Aorta (tissue), 5 donors: ENCODE results near the gene PLPPR3. TPM values are rescaled to one million over a fixed set of nuclear protein-coding genes. Genes with fewer than 3 reads are reported as not detected.

Experiments
- ATAC-seq: fragments of 200-7000 bp; cut with Tn5 transposase; one replicate; pipeline ENCODE4 v1.9.1; 2022; ENCODE audit warnings: moderate library complexity; ENCODE audit not compliant: low FRiP score
- DNase-seq, 2 donors: peaks; one replicate each; pipeline ENCODE4 v3.0.0-alpha.2; 2020
- H3K27ac ChIP-seq, 2 donors: one replicate each; pipeline ENCODE4 v1.5.1; 2013; ENCODE audit warnings: low read length in 2 of 2, mild to moderate bottlenecking in 2 of 2, moderate library complexity in 2 of 2, control low read depth in 1 of 2, inconsistent platforms in 1 of 2, low read depth in 1 of 2
- H3K27me3 ChIP-seq, 2 donors: one replicate each; pipeline ENCODE4 v1.6.1; 2013; ENCODE audit warnings: control low read depth in 1 of 2, low read length in 1 of 2, mild to moderate bottlenecking in 1 of 2, moderate library complexity in 1 of 2; ENCODE audit not compliant: insufficient read depth in 2 of 2, control insufficient read depth in 1 of 2
- H3K36me3 ChIP-seq, 2 donors: one replicate each; pipeline ENCODE4 v1.6.1; 2013; ENCODE audit warnings: control low read depth in 1 of 2, low read length in 1 of 2, mild to moderate bottlenecking in 1 of 2; ENCODE audit not compliant: insufficient read depth in 2 of 2, control insufficient read depth in 1 of 2
- H3K4me1 ChIP-seq, 2 donors: one replicate each; pipeline ENCODE4 v1.6.1; 2013; ENCODE audit warnings: low read length in 2 of 2, control low read depth in 1 of 2, mild to moderate bottlenecking in 1 of 2, moderate library complexity in 1 of 2; ENCODE audit not compliant: insufficient read depth in 2 of 2, control insufficient read depth in 1 of 2
- H3K4me3 ChIP-seq, 2 donors: one replicate each; pipeline ENCODE4 v1.5.1; 2013; ENCODE audit warnings: low read length in 2 of 2, control low read depth in 1 of 2, mild to moderate bottlenecking in 1 of 2
- H3K9me3 ChIP-seq: one replicate; pipeline ENCODE4 v1.6.1; 2013; ENCODE audit warnings: mild to moderate bottlenecking, low read length; ENCODE audit not compliant: control insufficient read depth
- WGBS, 2 donors: extraction: QIAGEN DNeasy Blood & Tissue Kit; methylation state at CpG; one replicate each; pipeline ENCODE4 v1.1.7; 2013; 5-methylcytosine and 5-hydroxymethylcytosine counted together
- intact Hi-C, 2 donors: fragments of 100-400 bp; cut with DNase I; formaldehyde crosslinking; loops; one replicate each; pipeline versions ENCODE4 v1.14.2 to v1.15.0; 2022
- microRNA-seq, 2 donors: library from miRNA; unstranded; fragments of <30 nt; microRNA quantifications; one replicate each; pipeline ENCODE4 v1.2.0, GENCODE V29; 2020
- polyA plus RNA-seq, 2 donors: library from polyadenylated mRNA; stranded (reverse); fragments of 200-250 nt; gene quantifications; one replicate each; pipeline ENCODE4 v1.2.3, GENCODE V29; 2013
- total RNA-seq, 2 donors: library from RNA; stranded (reverse); fragmentation: NEBNext Ultra II Directional; extraction: Animal tissue kit (Norgen Biotek cat#: 25700); gene quantifications; one replicate each; pipeline ENCODE4 v1.2.1, GENCODE V29; 2021
- donor health status: healthy with polysubstance abuse.
- donor health status: Bipolar disorder and iron deficiency.
- donor health status: DM: no; HTN: no; CAD: no.
- donor health status: DM: no; HTN: no; CAD: no.
- donor health status: DM: yes; HTN: yes; CAD: no.

Gene PLPPR3
- total and polyA plus RNA-seq, 4 donors = not detected

DNA sequence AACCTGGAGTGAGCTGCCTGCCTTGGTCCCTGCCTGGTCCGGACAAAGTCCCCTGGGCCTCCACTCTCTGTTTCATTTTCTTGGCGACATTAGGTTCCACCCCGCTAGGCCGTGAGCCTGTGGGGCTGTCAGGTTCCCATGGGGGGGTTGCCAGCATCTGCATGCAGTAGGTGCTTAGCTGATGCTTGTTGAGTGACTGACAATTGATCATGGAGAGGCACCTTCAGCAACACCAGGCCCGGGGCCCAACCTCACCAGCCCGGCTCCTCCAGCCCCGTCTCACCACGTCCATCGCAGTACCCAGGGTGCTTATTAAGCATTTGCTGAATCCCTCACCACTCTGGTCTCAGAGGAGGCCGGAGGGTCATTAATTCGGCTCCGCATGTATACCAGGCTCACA is 57.5 kb downstream of the PLPPR3 start:
- DNase-seq (no peak), ATAC-seq (no peak)
- Histone ChIP-seq H3K27me3 (no peaks in the 10 kb centered on the region), H3K36me3 (no peaks in the 10 kb centered on the region), H3K4me3 (no peak overlapping the region), H3K9me3 (no peaks in the 10 kb centered on the region), H3K27ac (no peak overlapping the region), H3K4me1 (no peaks in the 10 kb centered on the region)
- WGBS, 2 donors = 94 to 95% methylated on average over 12 of the region's 12 CpGs
- intact Hi-C loops = no loop called here

DNA sequence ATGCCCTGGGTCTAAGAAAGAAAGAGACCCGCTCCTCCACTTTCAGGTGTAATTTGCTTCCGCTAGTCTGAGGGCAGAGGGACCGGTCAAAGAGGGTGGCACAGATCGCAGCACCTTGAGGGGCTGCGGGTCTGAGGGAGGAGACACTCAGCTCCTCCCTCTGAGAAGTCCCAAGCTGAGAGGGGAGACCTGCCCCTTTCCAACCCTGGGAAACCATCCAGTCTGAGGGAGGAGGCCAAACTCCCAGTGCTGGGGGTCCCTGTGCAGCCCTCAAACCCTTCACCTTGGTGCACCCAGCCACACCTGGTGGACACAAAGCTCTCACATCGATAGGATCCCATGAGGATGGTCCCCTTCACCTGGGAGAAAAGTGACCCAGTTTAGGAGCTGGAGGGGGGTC is 57.9 kb downstream of the PLPPR3 start:
- Histone ChIP-seq H3K9me3 (no peaks in the 10 kb centered on the region), H3K27me3 (no peaks in the 10 kb centered on the region), H3K27ac (no peak overlapping the region), H3K4me3 (no peak overlapping the region), H3K4me1 (no peaks in the 10 kb centered on the region), H3K36me3 (no peaks in the 10 kb centered on the region)
- ATAC-seq (no peak), DNase-seq (no peak)
- intact Hi-C loops = no loop called here
- 93 to 95% methylated on average over 6 of the region's 6 CpGs for WGBS, 2 donors

DNA sequence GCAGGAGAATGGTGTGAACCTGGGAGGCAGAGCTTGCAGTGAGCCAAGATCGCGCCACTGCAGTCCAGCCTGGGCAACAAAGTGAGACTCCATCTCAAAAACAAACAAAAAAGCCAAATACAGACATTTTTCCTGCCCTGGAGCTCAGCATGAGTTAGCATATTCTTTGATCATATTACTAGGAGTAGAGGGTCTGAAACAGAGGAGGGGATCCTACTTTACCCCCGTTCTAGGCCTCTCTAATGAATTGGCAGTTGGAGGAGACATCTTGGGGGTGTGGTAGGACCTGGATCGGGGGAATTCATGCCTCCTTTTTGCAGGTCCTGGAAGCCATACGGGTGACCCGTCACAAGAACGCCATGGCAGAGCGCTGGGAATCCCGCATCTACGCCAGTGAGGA is 58.6 kb downstream of the PLPPR3 start:
- DNase-seq (no peak), ATAC-seq (no peak)
- Histone ChIP-seq H3K27ac (no peak overlapping the region), H3K9me3 (peaks cover 2% of the 10 kb centered on the region), H3K36me3 (no peaks in the 10 kb centered on the region), H3K4me3 (no peak overlapping the region), H3K27me3 (no peaks in the 10 kb centered on the region), H3K4me1 (no peaks in the 10 kb centered on the region)
- 93 to 94% methylated on average over 10 of the region's 10 CpGs for WGBS, 2 donors
- intact Hi-C loops = no loop called here

Small RNA genes within 50 kb of the gene (microRNA-seq; reads per million reads assigned to microRNA genes)
- gene MIR3187 (0.99 to 2.4 reads per million in 2 donors), gene MIR4745 (0 to 3.6 reads per million in 2 donors)

Other genes starting within 250 kb of the PLPPR3 start
- gene BSG, start 249.4 kb downstream of the PLPPR3 start, total RNA-seq = 100 to 1,000 TPM; 264 to 281 TPM
- 100 to 1,000 TPM; 239 to 436 TPM for gene BSG, start 249.4 kb downstream of the PLPPR3 start, polyA plus RNA-seq
- under 1 TPM; 0.19 to 0.30 TPM for gene HCN2, start 232.1 kb downstream of the PLPPR3 start, total RNA-seq
- gene HCN2, start 232.1 kb downstream of the PLPPR3 start, polyA plus RNA-seq = under 1 TPM; 0.08 to 0.13 TPM
- gene POLRMT, start 188.4 kb downstream of the PLPPR3 start, total RNA-seq = 10 to 100 TPM; 19.9 to 33.3 TPM
- gene POLRMT, start 188.4 kb downstream of the PLPPR3 start, polyA plus RNA-seq = 10 to 100 TPM; 10.1 to 76.6 TPM
- gene FGF22, start 182.1 kb downstream of the PLPPR3 start, total RNA-seq = under 1 TPM; 0.36 to 0.45 TPM
- gene FGF22, start 182.1 kb downstream of the PLPPR3 start, polyA plus RNA-seq = 1 to 10 TPM in 1 of 2 donors, under 1 TPM in 1; 0.63 to 4.8 TPM
- 10 to 100 TPM; 26.7 to 26.9 TPM for gene RNF126, start 158.7 kb downstream of the PLPPR3 start, total RNA-seq
- gene RNF126, start 158.7 kb downstream of the PLPPR3 start, polyA plus RNA-seq = 10 to 100 TPM; 18.3 to 38.5 TPM
- 100 to 1,000 TPM; 116 to 134 TPM for gene FSTL3, start 145.6 kb downstream of the PLPPR3 start, total RNA-seq
- gene FSTL3, start 145.6 kb downstream of the PLPPR3 start, polyA plus RNA-seq = 10 to 100 TPM; 40.6 to 80.1 TPM
- not detected for gene PRSS57, start 126.5 kb downstream of the PLPPR3 start, total RNA-seq
- not detected for gene PRSS57, start 126.5 kb downstream of the PLPPR3 start, polyA plus RNA-seq
- gene PALM, start 113.0 kb downstream of the PLPPR3 start, total RNA-seq = 10 to 100 TPM; 27.5 to 75.1 TPM
- 1 to 10 TPM in 1 of 2 donors, under 1 TPM in 1; 0.59 to 2.5 TPM for gene PALM, start 113.0 kb downstream of the PLPPR3 start, polyA plus RNA-seq
- under 1 TPM in 1 of 2 donors, not detected in 1; 0.12 TPM for gene MISP, start 70.8 kb downstream of the PLPPR3 start, total RNA-seq
- 10 to 100 TPM in 1 of 2 donors, 1 to 10 TPM in 1; 1.0 to 53.3 TPM for gene MISP, start 70.8 kb downstream of the PLPPR3 start, polyA plus RNA-seq
- 100 to 1,000 TPM; 192 to 218 TPM for gene PTBP1, start 24.5 kb downstream of the PLPPR3 start, total RNA-seq
- 10 to 100 TPM; 46.7 to 90.4 TPM for gene PTBP1, start 24.5 kb downstream of the PLPPR3 start, polyA plus RNA-seq
- under 1 TPM in 1 of 2 donors, not detected in 1; 0.72 TPM for gene AZU1, start 5.9 kb upstream of the PLPPR3 start, total RNA-seq
- gene AZU1, start 5.9 kb upstream of the PLPPR3 start, polyA plus RNA-seq = under 1 TPM in 1 of 2 donors, not detected in 1; 0.49 TPM
- not detected for gene PRTN3, start 19.0 kb upstream of the PLPPR3 start, total RNA-seq
- not detected for gene PRTN3, start 19.0 kb upstream of the PLPPR3 start, polyA plus RNA-seq
- 1 to 10 TPM in 1 of 2 donors, not detected in 1; 2.0 TPM for gene ELANE, start 30.3 kb upstream of the PLPPR3 start, total RNA-seq
- not detected for gene ELANE, start 30.3 kb upstream of the PLPPR3 start, polyA plus RNA-seq
- 100 to 1,000 TPM; 104 to 354 TPM for gene CFD, start 37.7 kb upstream of the PLPPR3 start, total RNA-seq
- gene CFD, start 37.7 kb upstream of the PLPPR3 start, polyA plus RNA-seq = 10 to 100 TPM in 1 of 2 donors, 1 to 10 TPM in 1; 3.3 to 23.9 TPM
- 10 to 100 TPM; 31.5 to 36.5 TPM for gene MED16, start 71.2 kb upstream of the PLPPR3 start, total RNA-seq
- gene MED16, start 71.2 kb upstream of the PLPPR3 start, polyA plus RNA-seq = 100 to 1,000 TPM in 1 of 2 donors, 10 to 100 TPM in 1; 22.9 to 165 TPM
- not detected for gene RNU6-9, start 71.5 kb upstream of the PLPPR3 start, total RNA-seq
- not detected for gene RNU6-9, start 71.5 kb upstream of the PLPPR3 start, polyA plus RNA-seq
- gene R3HDM4, start 91.3 kb upstream of the PLPPR3 start, total RNA-seq = 10 to 100 TPM; 41.6 to 43.8 TPM
- gene R3HDM4, start 91.3 kb upstream of the PLPPR3 start, polyA plus RNA-seq = 10 to 100 TPM; 19.7 to 36.2 TPM
- not detected for gene KISS1R, start 95.4 kb upstream of the PLPPR3 start, total RNA-seq
- gene KISS1R, start 95.4 kb upstream of the PLPPR3 start, polyA plus RNA-seq = not detected
- 10 to 100 TPM in 1 of 2 donors, 1 to 10 TPM in 1; 9.3 to 13.8 TPM for gene ARID3A, start 104.1 kb upstream of the PLPPR3 start, total RNA-seq
- 1 to 10 TPM in 1 of 2 donors, under 1 TPM in 1; 0.97 to 1.3 TPM for gene ARID3A, start 104.1 kb upstream of the PLPPR3 start, polyA plus RNA-seq
- gene WDR18, start 162.4 kb upstream of the PLPPR3 start, total RNA-seq = 10 to 100 TPM; 15.5 to 16.1 TPM
- gene WDR18, start 162.4 kb upstream of the PLPPR3 start, polyA plus RNA-seq = 10 to 100 TPM; 20.9 to 68.8 TPM
- gene GRIN3B, start 178.5 kb upstream of the PLPPR3 start, total RNA-seq = 1 to 10 TPM in 1 of 2 donors, under 1 TPM in 1; 0.10 to 1.3 TPM
- not detected for gene GRIN3B, start 178.5 kb upstream of the PLPPR3 start, polyA plus RNA-seq
- 100 to 1,000 TPM; 118 to 142 TPM for gene TMEM259, start 199.2 kb upstream of the PLPPR3 start, total RNA-seq
- 100 to 1,000 TPM in 1 of 2 donors, 10 to 100 TPM in 1; 50.1 to 434 TPM for gene TMEM259, start 199.2 kb upstream of the PLPPR3 start, polyA plus RNA-seq
- gene RNU6-2, start 199.6 kb upstream of the PLPPR3 start, total RNA-seq = not detected
- gene RNU6-2, start 199.6 kb upstream of the PLPPR3 start, polyA plus RNA-seq = not detected
- gene CNN2, start 204.7 kb upstream of the PLPPR3 start, total RNA-seq = 100 to 1,000 TPM; 142 to 185 TPM
- gene CNN2, start 204.7 kb upstream of the PLPPR3 start, polyA plus RNA-seq = 100 to 1,000 TPM in 1 of 2 donors, 10 to 100 TPM in 1; 53.2 to 141 TPM
- 10 to 100 TPM in 1 of 2 donors, 1 to 10 TPM in 1; 9.5 to 20.6 TPM for gene ABCA7, start 218.2 kb upstream of the PLPPR3 start, total RNA-seq
- gene ABCA7, start 218.2 kb upstream of the PLPPR3 start, polyA plus RNA-seq = 1 to 10 TPM; 1.9 to 7.6 TPM
- 10 to 100 TPM; 15.3 to 38.6 TPM for gene ARHGAP45, start 245.2 kb upstream of the PLPPR3 start, total RNA-seq
- 10 to 100 TPM in 1 of 2 donors, 1 to 10 TPM in 1; 7.4 to 21.8 TPM for gene ARHGAP45, start 245.2 kb upstream of the PLPPR3 start, polyA plus RNA-seq